Adipocyte (in vitro differentiated cells): ENCODE measurements around the gene RPRD1A.
"Not testable (repeated sequence)": the region's sequence is repeated elsewhere in the genome, so short reads cannot be mapped to it uniquely, and the experiment has no call there.

Experiments
- DNase-seq: peaks from one replicate; pipeline ENCODE4 v3.0.0-alpha.2; 2015; ENCODE audit warnings: low read depth
- H3K27me3 ChIP-seq: replicated peaks from 2 replicates; pipeline ENCODE4 v1.7.0; 2013; ENCODE audit warnings: mild to moderate bottlenecking, low read length, moderate library complexity; ENCODE audit not compliant: control insufficient read depth, insufficient read depth
- H3K36me3 ChIP-seq: 2 replicates; pipeline ENCODE4 v1.7.0; 2013; ENCODE audit warnings: low read length, mild to moderate bottlenecking, moderate library complexity; ENCODE audit not compliant: control insufficient read depth, insufficient read depth, severe bottlenecking
- H3K4me1 ChIP-seq: 2 replicates; pipeline ENCODE4 v1.7.0; 2013; ENCODE audit warnings: mild to moderate bottlenecking, low read length, moderate library complexity; ENCODE audit not compliant: control insufficient read depth, insufficient read depth
- H3K4me3 ChIP-seq: 2 replicates; pipeline ENCODE4 v1.7.0; 2013; ENCODE audit warnings: mild to moderate bottlenecking, low read length, moderate library complexity
- H3K9ac ChIP-seq: 2 replicates; pipeline ENCODE4 v1.7.0; 2013; ENCODE audit warnings: mild to moderate bottlenecking, low read length, moderate library complexity
- H3K9me3 ChIP-seq: 2 replicates; pipeline ENCODE4 v1.7.0; 2013; ENCODE audit warnings: mild to moderate bottlenecking, low read length, moderate library complexity; ENCODE audit not compliant: control insufficient read depth

RPRD1A gene

DNA sequence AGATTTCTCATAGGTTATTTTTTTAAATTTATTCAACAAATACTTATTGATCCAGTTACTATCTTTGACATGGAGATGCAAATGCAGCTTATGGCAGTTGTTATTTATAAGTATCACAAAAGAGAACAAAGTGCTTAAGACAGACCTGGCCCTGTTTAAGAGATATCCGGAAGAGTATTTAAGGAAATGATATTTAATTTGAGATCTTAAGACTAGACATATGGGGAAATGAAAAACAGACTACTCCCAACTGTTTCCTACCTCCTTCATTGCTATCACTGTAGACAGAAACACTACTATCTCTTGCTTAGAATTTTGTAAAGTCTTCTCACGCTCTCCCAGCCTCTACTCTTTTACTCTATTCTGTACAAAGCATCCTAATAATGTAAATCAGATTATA, 36.0 kb downstream of the RPRD1A start:
- Histone ChIP-seq H3K4me3 (no peak overlapping the region), H3K9ac (no peak overlapping the region), H3K27me3 (no peaks in the 10 kb centered on the region), H3K4me1 (peaks cover 6% of the 10 kb centered on the region), H3K9me3 (no peaks in the 10 kb centered on the region), H3K36me3 (peaks cover 30% of the 10 kb centered on the region)
- no peak for DNase-seq

DNA sequence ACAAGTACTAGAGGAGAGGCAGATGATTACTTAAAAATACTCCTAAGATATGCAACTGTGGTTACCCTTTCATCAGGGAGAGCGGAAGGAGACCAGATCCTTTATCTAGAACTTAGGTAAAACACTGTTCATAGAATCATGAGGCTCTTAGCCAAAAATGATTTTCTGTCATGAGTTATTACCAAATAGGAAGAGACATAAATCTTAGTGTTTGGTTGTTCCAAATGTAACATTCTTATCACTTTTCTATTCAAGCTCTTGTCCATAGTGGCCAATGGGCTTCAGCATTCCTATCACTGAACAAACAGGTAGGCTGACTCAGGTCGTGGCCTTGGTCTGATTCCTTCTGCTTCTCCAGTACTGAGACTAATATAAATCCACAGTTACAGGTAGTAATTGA, 38.5 kb downstream of the RPRD1A start:
- Histone ChIP-seq H3K4me3 (no peak overlapping the region), H3K36me3 (peaks cover 50% of the 10 kb centered on the region)

DNA sequence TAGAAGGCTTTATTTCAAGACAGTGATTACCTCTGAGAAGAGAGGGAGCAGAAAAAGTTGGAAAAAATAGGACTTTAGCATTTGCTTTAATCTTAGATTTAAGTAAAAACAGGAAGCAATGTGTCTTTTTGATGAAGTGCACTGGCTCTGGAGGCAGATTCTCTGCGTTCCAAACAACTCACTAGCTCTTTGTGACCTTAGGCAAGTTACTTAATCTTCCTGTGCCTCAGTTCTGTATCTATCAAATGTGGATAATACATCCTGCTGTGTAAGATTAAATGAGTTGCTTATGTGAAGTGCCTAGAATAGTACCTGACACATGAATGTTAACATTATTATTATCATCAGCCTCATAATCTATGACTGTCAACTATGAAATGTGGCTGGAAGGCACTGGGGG, 42.3 kb downstream of the RPRD1A start:
- Histone ChIP-seq H3K4me3 (no peak overlapping the region), H3K36me3 (peaks cover 50% of the 10 kb centered on the region)
- no peak for DNase-seq

More for the DNA sequence above, 38.5 kb downstream of the RPRD1A start:
- H3K4me1 ChIP-seq, result peaks cover 6% of the 10 kb centered on the region
- no peaks in the 10 kb centered on the region for H3K9me3 ChIP-seq
- H3K9ac ChIP-seq, result no peak overlapping the region
- H3K27me3 ChIP-seq, result no peaks in the 10 kb centered on the region
- DNase-seq, result no peak

DNA sequence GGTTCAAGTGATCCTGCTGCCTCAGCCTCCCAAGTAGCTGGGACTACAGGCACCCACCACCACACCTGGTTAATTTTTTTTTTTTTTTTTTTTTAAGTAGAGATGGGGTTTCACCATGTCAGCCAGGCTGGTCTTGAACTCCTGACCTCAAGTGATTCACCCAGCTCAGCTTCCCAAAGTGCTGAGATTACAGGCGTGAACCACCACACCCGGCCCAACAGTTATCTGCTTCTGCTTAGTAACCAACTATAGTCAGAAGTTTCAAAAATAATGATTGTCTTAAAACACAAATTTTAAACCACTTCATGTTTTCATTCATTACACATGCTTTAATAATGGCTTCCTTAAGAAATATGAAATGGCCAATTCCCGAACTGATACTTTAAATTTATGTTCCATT, 43.1 kb downstream of the RPRD1A start:
- peaks cover 46% of the 10 kb centered on the region for H3K36me3 ChIP-seq

More for the DNA sequence above, 42.3 kb downstream of the RPRD1A start:
- peaks cover 6% of the 10 kb centered on the region for H3K4me1 ChIP-seq
- no peaks in the 10 kb centered on the region for H3K9me3 ChIP-seq
- H3K9ac ChIP-seq, result no peak overlapping the region
- no peaks in the 10 kb centered on the region for H3K27me3 ChIP-seq

DNA sequence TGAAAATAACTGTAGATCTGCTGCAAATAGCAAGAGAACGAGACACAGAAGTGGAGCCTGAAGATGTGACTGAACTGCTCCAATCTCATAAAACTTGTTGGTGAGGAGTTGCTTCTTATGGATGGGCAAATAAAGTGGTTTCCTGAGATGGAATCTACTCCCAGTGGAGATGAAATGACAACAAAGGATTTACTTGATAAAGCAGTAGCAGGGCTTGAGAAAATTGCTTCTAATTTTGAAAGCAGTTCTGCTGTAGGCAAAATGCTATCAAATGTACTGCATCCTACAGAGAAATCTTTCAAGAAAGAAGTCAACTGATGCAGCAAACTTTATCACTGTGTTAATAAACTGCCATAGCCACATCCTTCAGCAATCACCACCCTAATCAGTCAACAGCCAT, 44.0 kb downstream of the RPRD1A start:
- Histone ChIP-seq H3K27me3 (no peaks in the 10 kb centered on the region), H3K4me3 (no peak overlapping the region), H3K4me1 (peaks cover 6% of the 10 kb centered on the region), H3K36me3 (peaks cover 39% of the 10 kb centered on the region), H3K9ac (no peak overlapping the region), H3K9me3 (no peaks in the 10 kb centered on the region)
- DNase-seq, result no peak

More for the DNA sequence above, 43.1 kb downstream of the RPRD1A start:
- H3K4me1 ChIP-seq, H3K27me3 ChIP-seq, H3K9me3 ChIP-seq, DNase-seq, H3K4me3 ChIP-seq, H3K9ac ChIP-seq: not testable (repeated sequence)

DNA sequence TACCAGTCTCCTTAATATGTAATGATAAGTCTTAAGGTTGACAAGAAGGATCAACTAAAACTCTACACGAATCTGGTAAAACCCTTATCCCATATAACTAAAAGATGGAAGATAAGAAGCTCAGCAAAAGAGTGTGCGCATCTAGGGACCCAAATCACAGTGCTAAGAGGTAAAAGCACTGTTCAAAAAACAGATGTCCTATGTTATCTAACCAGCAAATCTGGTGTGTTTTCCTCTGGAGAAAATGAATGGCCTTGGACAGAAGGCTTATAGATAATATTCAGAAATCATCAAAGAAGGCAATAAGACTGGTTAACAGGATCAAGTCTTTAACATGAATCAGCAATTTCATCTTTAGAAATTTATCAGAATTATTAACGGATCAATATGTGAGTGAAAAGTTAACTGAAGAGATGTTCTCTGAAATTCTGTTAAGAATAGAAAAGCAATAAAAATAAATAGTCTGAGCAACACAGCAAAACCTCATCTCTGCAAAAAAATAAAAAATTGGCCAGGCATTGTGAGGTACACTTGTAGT, 47.1 kb downstream of the RPRD1A start:
- peaks cover 3% of the 10 kb centered on the region for H3K4me1 ChIP-seq
- no peak overlapping the region for H3K9ac ChIP-seq
- no peak for DNase-seq
- H3K36me3 ChIP-seq, result peaks cover 18% of the 10 kb centered on the region
- H3K9me3 ChIP-seq, result no peaks in the 10 kb centered on the region
- no peaks in the 10 kb centered on the region for H3K27me3 ChIP-seq
- no peak overlapping the region for H3K4me3 ChIP-seq

DNA sequence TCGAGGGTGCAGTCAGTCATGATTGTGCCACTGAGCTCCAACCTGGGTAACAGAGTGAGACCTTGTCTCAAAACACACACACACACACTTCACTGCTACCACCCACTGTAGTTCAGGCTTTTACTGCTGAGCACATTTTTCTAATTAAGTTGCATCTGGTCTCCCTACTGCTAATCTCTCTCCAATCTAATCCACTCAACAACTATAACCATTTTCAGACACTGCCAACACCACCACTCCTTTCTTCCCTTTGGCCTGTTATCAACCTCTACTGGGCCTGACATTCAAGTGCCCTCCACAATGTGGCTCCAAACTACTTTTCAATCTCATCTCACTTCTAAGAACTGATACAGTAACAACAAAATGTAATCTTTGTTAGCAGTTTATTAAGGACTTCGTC, 50.1 kb downstream of the RPRD1A start:
- Histone ChIP-seq H3K4me1 (peaks cover 3% of the 10 kb centered on the region), H3K9me3 (no peaks in the 10 kb centered on the region), H3K27me3 (no peaks in the 10 kb centered on the region), H3K4me3 (no peak overlapping the region), H3K9ac (no peak overlapping the region), H3K36me3 (peaks cover 3% of the 10 kb centered on the region)
- peak; percentile 40 for DNase-seq

DNA sequence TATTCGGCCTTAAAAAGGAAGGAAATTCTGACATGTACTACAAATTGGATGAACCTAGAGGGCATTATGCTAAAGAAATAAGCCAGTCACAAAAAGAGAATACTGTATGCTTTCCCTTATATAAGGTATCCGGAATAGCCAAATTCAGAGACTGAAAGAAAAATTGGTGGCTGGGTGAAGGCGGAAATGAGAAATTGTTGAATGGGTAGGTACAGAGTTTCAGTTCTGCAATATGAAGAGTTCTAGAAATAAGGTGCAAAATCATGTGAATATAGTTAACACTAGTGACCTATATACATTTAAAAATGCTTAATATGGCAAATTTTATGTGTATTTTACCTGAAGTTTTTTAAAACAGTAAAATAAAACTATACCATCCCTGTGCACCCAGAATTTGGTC, 51.7 kb downstream of the RPRD1A start:
- Histone ChIP-seq H3K9ac (no peak overlapping the region), H3K4me1 (peaks cover 3% of the 10 kb centered on the region), H3K9me3 (no peaks in the 10 kb centered on the region), H3K27me3 (no peaks in the 10 kb centered on the region), H3K36me3 (peaks cover 3% of the 10 kb centered on the region), H3K4me3 (no peak overlapping the region)
- DNase-seq, result no peak

DNA sequence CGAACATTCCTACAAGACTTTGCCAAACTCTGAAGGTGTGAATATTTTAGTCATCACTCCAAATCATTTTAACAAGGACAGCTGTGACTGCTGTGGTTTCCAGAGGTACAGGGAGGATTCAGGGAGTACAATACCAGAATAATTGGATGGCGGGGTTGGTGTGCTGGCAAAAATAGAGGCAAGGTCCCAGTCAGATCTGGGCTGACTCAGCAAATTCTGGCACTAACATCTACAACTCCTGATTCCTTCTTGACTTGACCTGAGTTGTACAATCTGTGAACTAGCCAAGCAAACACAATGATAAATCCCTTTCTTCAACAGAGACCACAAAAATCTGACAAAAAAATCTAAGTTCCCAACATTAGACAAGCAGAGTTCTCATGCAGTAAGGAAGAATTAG, 54.5 kb downstream of the RPRD1A start:
- Histone ChIP-seq H3K9me3 (no peaks in the 10 kb centered on the region), H3K4me3 (no peak overlapping the region), H3K36me3 (no peaks in the 10 kb centered on the region), H3K9ac (no peak overlapping the region), H3K27me3 (no peaks in the 10 kb centered on the region), H3K4me1 (peaks cover 3% of the 10 kb centered on the region)
- DNase-seq, result no peak

DNA sequence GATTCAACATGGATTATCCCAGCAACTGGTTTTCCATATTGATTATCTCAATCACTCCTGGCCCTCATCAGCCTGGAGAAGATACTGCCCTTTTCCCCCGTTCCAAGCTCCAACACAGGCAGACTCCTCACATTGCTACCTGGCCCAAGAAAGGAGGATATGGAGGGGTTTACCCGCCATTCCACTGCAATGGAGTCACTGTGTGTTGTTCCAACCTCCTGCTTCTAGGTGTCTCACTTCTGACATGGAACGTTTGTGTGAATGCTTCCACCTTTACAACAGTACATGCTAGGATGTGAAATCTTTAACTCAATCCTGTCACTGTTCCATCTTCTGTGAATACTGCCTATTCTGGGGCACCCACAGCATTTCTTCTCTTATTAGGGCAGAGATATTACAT, 58.1 kb downstream of the RPRD1A start:
- Histone ChIP-seq H3K27me3 (no peaks in the 10 kb centered on the region), H3K4me1 (no peaks in the 10 kb centered on the region), H3K9ac (no peak overlapping the region), H3K36me3 (no peaks in the 10 kb centered on the region), H3K9me3 (no peaks in the 10 kb centered on the region), H3K4me3 (no peak overlapping the region)
- DNase-seq, result no peak

DNA sequence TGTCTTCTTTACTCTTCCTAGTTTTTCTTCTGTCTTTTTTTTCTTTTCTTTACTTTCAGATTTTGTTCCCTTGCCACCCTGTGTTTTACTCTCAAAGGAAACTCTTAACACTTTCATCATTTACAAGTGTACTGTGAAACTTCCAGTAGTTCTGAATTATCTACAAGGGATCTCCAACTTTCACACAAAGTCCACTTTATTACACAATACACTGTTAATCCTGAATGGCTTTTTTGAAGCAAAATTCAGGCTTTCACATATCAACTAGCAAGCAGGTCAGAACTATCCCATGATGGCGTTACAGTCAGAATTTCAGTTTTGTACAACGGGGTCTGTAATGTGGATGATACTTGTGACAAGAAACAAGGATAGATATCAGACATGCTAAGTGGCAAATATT, 60.4 kb downstream of the RPRD1A start:
- no peak for DNase-seq
- H3K27me3 ChIP-seq, result no peaks in the 10 kb centered on the region
- H3K9ac ChIP-seq, result no peak overlapping the region
- H3K4me3 ChIP-seq, result no peak overlapping the region
- H3K36me3 ChIP-seq, result no peaks in the 10 kb centered on the region
- H3K9me3 ChIP-seq, result no peaks in the 10 kb centered on the region
- no peaks in the 10 kb centered on the region for H3K4me1 ChIP-seq

DNA sequence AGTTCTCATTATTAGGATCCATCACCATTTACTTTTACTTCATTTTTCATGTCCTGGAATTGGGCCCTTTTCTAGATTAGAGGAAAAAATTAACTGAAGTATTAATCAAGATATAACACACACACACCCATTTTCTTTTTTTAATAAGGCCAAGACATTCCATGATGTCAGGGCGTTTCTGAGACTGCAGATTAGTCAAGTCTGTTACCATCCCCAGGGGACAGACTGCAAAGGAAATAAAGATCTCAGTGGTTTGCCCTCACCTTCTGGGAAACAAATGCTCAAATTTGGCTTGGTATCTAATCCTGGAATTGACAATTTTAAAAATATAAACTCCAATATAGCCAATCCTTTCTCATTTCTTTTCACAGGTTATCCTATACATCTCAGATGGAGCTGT, 67.4 kb downstream of the RPRD1A start:
- Histone ChIP-seq H3K27me3 (no peaks in the 10 kb centered on the region), H3K4me3 (no peak overlapping the region), H3K4me1 (peaks cover 8% of the 10 kb centered on the region), H3K9me3 (no peaks in the 10 kb centered on the region), H3K9ac (no peak overlapping the region), H3K36me3 (no peaks in the 10 kb centered on the region)
- DNase-seq, result no peak
